Measurements from ENCODE around the gene PARD6B. TPM values are rescaled to one million over a fixed set of nuclear protein-coding genes. Genes with fewer than 3 reads are reported as not detected.

Gene PARD6B
- total RNA-seq, 1 donor from 2014 or later, result 0.97 TPM

DNA sequence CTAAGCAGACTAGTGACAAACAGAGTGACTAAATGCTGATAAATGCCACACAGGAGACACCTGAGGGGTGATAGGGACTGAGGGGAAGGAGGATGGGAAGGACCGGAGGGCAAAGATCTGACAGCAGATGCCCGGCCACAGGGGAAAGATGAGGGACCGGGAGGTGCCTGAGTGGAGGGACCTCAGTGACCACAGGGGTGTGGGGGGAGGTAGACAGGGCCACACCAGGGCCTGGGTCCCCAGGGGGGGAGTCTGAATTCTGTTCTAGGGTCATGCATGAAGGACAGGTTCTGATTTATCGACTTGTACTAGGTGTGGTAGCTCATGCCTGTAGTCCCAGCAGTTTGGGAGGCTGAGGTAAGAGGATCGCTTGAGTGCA is 70.4 kb downstream of the PARD6B start:
- no peaks in the 10 kb centered on the region for H3K9me3 Mint-ChIP-seq (ENCODE audit: unreplicated experiment)
- no peaks in the 10 kb centered on the region for H3K4me1 Mint-ChIP-seq (ENCODE audit: unreplicated experiment)
- TF ChIP-seq, protein P1, sequence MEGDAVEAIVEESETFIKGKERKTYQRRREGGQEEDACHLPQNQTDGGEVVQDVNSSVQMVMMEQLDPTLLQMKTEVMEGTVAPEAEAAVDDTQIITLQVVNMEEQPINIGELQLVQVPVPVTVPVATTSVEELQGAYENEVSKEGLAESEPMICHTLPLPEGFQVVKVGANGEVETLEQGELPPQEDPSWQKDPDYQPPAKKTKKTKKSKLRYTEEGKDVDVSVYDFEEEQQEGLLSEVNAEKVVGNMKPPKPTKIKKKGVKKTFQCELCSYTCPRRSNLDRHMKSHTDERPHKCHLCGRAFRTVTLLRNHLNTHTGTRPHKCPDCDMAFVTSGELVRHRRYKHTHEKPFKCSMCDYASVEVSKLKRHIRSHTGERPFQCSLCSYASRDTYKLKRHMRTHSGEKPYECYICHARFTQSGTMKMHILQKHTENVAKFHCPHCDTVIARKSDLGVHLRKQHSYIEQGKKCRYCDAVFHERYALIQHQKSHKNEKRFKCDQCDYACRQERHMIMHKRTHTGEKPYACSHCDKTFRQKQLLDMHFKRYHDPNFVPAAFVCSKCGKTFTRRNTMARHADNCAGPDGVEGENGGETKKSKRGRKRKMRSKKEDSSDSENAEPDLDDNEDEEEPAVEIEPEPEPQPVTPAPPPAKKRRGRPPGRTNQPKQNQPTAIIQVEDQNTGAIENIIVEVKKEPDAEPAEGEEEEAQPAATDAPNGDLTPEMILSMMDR (IDR thresholded peaks at IDR 0.05), result no peak
- H3K36me3 Mint-ChIP-seq (ENCODE audit: unreplicated experiment), result no peaks in the 10 kb centered on the region
- no peaks in the 10 kb centered on the region for H3K27me3 Mint-ChIP-seq (ENCODE audit: unreplicated experiment)
- H3K4me3 Mint-ChIP-seq (ENCODE audit: unreplicated experiment), result no peak overlapping the region
- no peak for DNase-seq (ENCODE audit: extremely low spot score, unreplicated experiment)
- no peak overlapping the region for H3K27ac Mint-ChIP-seq (ENCODE audit: unreplicated experiment)

DNA sequence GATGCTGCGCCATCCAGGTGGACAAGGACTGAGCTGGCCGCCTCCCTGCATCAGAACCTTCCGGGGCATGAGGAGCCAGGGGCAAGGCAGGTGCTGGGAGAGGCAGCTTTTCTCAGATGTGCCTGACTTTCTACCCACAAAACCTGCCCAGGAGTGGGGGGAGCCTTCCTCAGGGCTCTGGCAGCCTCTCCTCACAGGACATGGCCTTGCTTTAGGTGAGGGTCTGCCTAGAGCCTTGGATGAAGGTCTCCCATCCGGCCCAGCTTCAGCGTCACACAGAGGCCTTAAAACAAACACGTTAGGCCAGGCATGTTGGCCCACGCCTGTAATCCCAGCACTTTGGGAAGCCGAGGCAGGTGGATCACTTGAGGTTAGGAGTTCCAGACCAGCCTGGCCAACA is 70.9 kb downstream of the PARD6B start:
- Mint-ChIP-seq H3K9me3 (ENCODE audit: unreplicated experiment) (no peaks in the 10 kb centered on the region), H3K36me3 (ENCODE audit: unreplicated experiment) (no peaks in the 10 kb centered on the region)
- TF ChIP-seq, protein P1 (IDR thresholded peaks at IDR 0.05), result no peak

DNA sequence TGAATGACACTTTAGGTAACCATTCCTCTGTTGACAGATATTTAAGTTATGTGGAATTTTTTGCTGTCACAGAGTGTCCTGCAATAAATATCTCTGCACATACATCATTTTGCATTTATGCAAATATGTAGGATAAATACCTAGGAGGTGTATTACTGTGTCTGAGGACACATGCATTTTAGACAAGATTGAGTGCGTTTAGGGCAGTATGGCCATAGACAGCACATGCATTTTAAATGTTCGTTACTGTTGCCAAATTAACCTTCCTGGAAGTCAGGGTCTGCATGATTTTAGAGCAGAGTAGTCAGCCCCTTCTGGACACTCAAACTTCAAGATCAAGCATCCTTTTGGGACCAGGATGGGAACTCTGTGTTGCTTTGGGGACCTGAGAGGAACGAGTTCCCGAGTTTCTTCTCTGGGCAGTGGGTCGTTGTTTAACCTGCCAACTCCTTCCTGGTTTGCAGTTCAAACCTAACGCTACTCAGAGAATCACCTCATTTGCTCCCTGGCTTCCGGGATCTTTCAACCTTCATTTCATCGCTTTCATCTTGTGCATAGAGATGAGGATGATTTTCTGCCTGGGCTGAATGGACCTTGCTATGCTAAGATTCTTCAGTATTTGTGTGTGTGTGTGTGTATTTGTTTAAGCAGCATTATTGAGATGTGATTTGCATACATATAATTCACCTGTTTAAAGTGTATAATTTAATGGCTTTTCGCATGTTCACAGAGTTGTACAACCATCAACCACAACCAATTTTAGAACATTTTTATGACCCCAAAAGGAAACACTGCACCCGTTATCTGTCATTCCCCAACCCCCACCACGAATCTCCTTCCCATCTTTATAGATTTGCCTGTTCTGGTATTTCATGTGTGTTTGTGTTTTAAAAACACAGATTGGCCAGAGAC is 73.3 kb downstream of the PARD6B start:
- no peaks in the 10 kb centered on the region for H3K4me1 Mint-ChIP-seq (ENCODE audit: unreplicated experiment)
- H3K4me3 Mint-ChIP-seq (ENCODE audit: unreplicated experiment), result no peak overlapping the region
- H3K9me3 Mint-ChIP-seq (ENCODE audit: unreplicated experiment), result no peaks in the 10 kb centered on the region
- no peaks in the 10 kb centered on the region for H3K27me3 Mint-ChIP-seq (ENCODE audit: unreplicated experiment)
- DNase-seq (ENCODE audit: extremely low spot score, unreplicated experiment), result no peak
- no peak overlapping the region for H3K27ac Mint-ChIP-seq (ENCODE audit: unreplicated experiment)
- TF ChIP-seq, protein P1 (IDR thresholded peaks at IDR 0.05), result no peak
- H3K36me3 Mint-ChIP-seq (ENCODE audit: unreplicated experiment), result no peaks in the 10 kb centered on the region

More for the DNA sequence above, 70.9 kb downstream of the PARD6B start:
- no peak for DNase-seq (ENCODE audit: extremely low spot score, unreplicated experiment)
- Mint-ChIP-seq H3K27me3 (ENCODE audit: unreplicated experiment) (no peaks in the 10 kb centered on the region), H3K4me1 (ENCODE audit: unreplicated experiment) (no peaks in the 10 kb centered on the region), H3K4me3 (ENCODE audit: unreplicated experiment) (no peak overlapping the region), H3K27ac (ENCODE audit: unreplicated experiment) (no peak overlapping the region)

DNA sequence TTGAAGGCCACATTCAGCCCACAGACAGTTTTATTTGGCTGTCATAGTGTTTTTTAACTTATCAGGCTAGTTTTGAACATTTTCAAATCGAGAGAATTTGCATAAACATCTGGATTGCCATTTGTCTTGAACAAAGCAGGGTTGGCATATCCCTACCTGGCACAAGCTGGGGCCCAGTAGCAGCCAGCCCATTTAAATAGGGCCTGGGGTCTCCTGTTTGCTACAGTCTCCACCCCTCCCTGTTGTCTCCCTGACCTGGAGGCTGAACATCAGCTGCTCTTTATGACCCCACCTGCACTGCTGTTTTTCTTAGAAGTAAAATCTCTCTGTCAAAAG is 73.9 kb downstream of the PARD6B start:
- Mint-ChIP-seq H3K4me1 (ENCODE audit: unreplicated experiment) (no peaks in the 10 kb centered on the region), H3K27ac (ENCODE audit: unreplicated experiment) (no peak overlapping the region), H3K9me3 (ENCODE audit: unreplicated experiment) (no peaks in the 10 kb centered on the region), H3K4me3 (ENCODE audit: unreplicated experiment) (no peak overlapping the region), H3K36me3 (ENCODE audit: unreplicated experiment) (no peaks in the 10 kb centered on the region), H3K27me3 (ENCODE audit: unreplicated experiment) (no peaks in the 10 kb centered on the region)
- TF ChIP-seq, protein P1 (IDR thresholded peaks at IDR 0.05), result no peak
- DNase-seq (ENCODE audit: extremely low spot score, unreplicated experiment), result no peak

DNA sequence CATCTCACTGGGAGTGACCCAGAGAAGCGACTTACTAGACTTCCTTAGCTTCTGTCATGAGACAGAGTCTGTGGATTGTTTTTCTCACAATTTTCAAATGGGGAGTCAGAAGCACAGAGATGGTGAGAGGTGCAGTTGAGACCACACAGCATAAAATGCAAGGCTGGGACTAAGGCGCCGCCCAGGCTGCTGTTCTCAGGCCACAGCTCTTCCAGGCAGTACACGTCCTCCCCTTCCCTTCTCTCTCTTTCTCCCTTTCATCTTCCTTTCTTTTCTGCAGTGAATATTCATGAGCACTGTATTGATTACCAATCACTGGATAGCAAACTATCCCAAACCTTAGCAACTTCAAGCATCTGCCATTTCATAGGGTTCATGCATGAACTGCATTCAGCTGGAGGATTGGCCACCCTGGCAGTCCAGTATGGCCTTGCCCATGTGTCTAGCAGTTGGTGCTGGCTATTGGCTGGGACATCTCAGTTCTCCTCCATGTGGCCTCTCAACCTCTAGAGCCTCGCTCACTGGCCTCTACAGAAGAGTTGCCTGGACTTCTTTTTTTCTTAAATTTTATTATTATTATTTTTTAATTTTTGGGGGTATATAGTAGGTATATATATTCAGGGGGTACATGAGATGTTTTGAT is 74.9 kb downstream of the PARD6B start:
- TF ChIP-seq, protein P1 (IDR thresholded peaks at IDR 0.05), result no peak
- no peaks in the 10 kb centered on the region for H3K27me3 Mint-ChIP-seq (ENCODE audit: unreplicated experiment)
- H3K4me3 Mint-ChIP-seq (ENCODE audit: unreplicated experiment), result no peak overlapping the region
- no peak overlapping the region for H3K27ac Mint-ChIP-seq (ENCODE audit: unreplicated experiment)
- no peak for DNase-seq (ENCODE audit: extremely low spot score, unreplicated experiment)
- no peaks in the 10 kb centered on the region for H3K36me3 Mint-ChIP-seq (ENCODE audit: unreplicated experiment)
- H3K4me1 Mint-ChIP-seq (ENCODE audit: unreplicated experiment), result no peaks in the 10 kb centered on the region
- no peaks in the 10 kb centered on the region for H3K9me3 Mint-ChIP-seq (ENCODE audit: unreplicated experiment)

Measured in osteocyte (in vitro differentiated cells).